A375 (cell line): ENCODE measurements around the gene CARD10. TPM values are rescaled to one million over a fixed set of nuclear protein-coding genes. Genes with fewer than 3 reads are reported as not detected.

Source experiments
- total RNA-seq: library from RNA; depleted of rRNA; stranded (reverse); fragments of >200 nt; shearing (Covaris generic); gene quantifications from 2 replicates; pipeline ENCODE4 v1.2.3, GENCODE V29; 2014; rRNA removed

The CARD10 gene, protein sequence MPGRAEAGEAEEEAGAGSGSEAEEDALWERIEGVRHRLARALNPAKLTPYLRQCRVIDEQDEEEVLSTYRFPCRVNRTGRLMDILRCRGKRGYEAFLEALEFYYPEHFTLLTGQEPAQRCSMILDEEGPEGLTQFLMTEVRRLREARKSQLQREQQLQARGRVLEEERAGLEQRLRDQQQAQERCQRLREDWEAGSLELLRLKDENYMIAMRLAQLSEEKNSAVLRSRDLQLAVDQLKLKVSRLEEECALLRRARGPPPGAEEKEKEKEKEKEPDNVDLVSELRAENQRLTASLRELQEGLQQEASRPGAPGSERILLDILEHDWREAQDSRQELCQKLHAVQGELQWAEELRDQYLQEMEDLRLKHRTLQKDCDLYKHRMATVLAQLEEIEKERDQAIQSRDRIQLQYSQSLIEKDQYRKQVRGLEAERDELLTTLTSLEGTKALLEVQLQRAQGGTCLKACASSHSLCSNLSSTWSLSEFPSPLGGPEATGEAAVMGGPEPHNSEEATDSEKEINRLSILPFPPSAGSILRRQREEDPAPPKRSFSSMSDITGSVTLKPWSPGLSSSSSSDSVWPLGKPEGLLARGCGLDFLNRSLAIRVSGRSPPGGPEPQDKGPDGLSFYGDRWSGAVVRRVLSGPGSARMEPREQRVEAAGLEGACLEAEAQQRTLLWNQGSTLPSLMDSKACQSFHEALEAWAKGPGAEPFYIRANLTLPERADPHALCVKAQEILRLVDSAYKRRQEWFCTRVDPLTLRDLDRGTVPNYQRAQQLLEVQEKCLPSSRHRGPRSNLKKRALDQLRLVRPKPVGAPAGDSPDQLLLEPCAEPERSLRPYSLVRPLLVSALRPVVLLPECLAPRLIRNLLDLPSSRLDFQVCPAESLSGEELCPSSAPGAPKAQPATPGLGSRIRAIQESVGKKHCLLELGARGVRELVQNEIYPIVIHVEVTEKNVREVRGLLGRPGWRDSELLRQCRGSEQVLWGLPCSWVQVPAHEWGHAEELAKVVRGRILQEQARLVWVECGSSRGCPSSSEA
- 35.8 and 36.7 TPM in 2 replicates for total RNA-seq

DNA sequence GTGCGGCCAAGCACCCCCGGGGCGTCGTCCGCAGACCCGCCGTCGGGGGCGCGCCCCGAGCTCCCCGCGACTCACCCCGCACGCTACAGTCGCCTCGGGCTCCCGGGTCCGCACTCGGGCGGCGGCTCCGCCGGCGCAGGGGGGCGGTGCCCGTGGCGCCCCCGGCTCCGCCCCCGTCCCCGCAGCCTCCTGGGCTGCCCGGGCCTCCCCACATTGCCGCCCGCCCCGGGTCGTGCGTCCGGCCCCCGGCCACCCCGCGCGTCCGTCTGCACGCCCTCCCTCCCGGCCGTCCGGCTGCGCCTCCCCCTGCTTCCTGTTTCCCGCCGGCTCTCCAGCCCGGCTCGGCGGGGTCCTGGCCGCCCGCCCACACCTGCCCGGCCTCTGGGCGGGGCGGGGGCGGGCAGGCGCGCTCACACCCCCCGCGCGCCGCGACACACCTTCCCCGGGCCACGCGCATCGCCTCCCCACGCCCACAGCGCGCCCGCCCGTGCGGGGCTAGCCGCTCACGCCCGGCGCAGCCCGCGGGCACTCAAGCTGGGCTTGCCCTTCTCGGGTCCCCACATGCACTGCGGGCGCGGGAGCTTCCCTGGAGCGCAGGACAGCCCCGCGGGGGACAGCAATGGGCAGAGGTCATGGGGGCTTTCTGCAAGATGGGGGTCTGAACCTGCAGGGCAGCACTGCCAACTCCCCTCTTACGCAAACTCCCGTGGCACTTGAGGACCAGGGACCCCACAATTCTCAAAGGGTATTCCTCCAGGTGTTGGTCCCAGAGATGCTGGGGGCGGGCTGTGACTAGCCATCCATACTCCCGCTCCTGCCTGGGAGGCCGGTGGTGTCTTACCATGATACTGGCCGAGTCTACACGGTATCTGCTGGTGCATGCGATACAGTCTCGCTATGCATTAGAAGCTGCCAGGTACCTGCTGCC is at the start of gene CARD10:
TSS of gene CARD10 (minus strand) at position 148 of the 928 bp plus-strand sequence. CDS start 215 bp downstream, outside the sequence.

DNA sequence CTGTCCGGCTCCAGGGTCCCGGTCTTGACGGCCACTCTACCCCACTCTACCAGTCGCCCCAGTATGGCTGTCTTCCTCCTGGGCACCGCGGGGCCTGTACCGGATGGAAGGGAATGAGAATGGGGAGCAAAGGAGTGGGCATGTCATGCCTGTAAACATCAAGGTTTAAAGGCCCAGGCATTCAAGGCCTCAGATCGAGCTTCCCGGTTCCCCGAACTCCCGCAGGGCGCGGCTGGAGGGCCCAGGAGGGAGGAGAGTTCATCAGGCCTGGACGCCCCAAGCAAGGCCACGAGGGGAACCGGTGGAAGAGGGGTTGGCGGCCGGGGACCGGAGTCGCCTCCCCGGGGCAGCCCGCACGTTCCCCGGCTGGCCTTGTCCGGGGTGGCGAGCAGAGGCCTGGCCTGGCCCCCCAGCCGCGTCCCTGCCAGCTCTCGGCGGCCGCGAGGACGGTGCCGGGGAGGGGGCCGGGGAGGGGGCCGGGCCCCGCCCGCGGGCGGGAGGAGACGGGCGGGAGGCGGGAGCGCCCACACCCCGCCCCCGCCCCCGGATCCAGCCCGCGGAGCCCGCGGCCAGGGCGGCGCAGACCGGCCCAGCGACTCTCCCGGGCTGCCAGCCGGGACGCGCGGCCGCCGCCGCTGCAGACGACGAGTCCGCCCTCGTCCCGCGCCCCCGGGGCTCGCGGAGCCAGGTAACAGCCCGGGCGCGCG is 40.8 kb upstream of the CARD10 start, which contains the start of gene CDC42EP1:
TSS of gene CDC42EP1 (plus strand) at position 580 of the 707 bp plus-strand sequence. CDS start 5,870 bp downstream, outside the sequence.

DNA sequence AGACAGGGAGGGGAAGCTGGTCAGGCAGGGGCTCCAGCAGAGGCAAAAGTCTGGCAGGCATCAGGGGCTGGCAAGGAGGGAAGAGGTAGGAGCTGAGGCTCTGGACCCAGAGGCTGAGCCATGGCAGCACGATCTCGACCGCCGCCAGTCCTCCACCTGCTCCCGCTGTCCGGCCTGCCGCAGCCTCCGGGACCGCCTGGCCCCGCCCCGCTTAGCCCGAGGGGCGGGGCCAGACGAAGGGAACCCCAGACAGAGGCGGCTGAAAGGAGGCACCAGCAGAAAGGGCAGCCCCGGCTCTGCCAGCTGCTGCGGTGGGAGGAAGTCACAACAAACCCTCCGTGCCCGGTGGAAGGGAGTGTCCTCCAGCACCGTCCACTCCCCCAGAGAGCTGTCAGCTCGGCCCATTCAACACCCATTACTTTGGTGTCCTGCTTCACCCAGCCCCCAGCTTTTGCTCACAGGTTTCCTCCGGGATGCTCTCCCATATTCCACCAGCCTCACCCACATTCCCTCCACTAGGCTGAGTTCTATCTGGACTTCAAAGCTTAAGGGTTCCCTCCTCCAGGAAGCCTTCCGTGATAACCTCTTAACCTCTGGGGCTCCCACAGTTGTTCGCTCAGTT is 32.9 kb downstream of the CARD10 start, which contains the start of gene MFNG:
TSS of gene MFNG (minus strand) at position 161 of the 622 bp plus-strand sequence. CDS start 207 bp downstream, outside the sequence.

Other genes starting within 250 kb of the CARD10 start
- 0.32 and 2.7 TPM in 2 replicates for gene CYTH4, start 236.9 kb downstream of the CARD10 start, total RNA-seq
- gene ELFN2, start 91.9 kb downstream of the CARD10 start, total RNA-seq = 0.13 and 0.30 TPM in 2 replicates
- gene MFNG, start 33.0 kb downstream of the CARD10 start, total RNA-seq = 2.0 and 2.5 TPM in 2 replicates
- gene CDC42EP1, start 41.1 kb upstream of the CARD10 start, total RNA-seq = 7.6 and 10.9 TPM in 2 replicates
- gene LGALS2, start 60.7 kb upstream of the CARD10 start, total RNA-seq = not detected in 2 replicates
- 73.5 and 73.7 TPM in 2 replicates for gene GGA1, start 89.4 kb upstream of the CARD10 start, total RNA-seq
- gene SH3BP1, start 120.3 kb upstream of the CARD10 start, total RNA-seq = 11.0 and 14.9 TPM in 2 replicates
- gene PDXP, start 139.3 kb upstream of the CARD10 start, total RNA-seq = 29.7 and 30.5 TPM in 2 replicates
- gene LGALS1, start 156.2 kb upstream of the CARD10 start, total RNA-seq = 1,695 and 1,774 TPM in 2 replicates
- gene NOL12, start 166.9 kb upstream of the CARD10 start, total RNA-seq = 52.5 and 60.5 TPM in 2 replicates
- gene TRIOBP, start 177.6 kb upstream of the CARD10 start, total RNA-seq = 114 and 118 TPM in 2 replicates